BJ (cell line): ENCODE data around the gene LZTFL1. TPM values are rescaled to one million over a fixed set of nuclear protein-coding genes. Genes with fewer than 3 reads are reported as not detected.
A peak's percentile ranks its signal among the peaks of the same experiment; 100 is the strongest.

Experiments
- CTCF ChIA-PET: fragments of 350-600 bp; formaldehyde crosslinking; extraction: SDS; loops from one replicate; lab custom pipeline; 2021; ENCODE audit warnings: antibody characterized with exemption, inconsistent platforms; lab: Yijun Ruan, JAX
- POLR2A ChIA-PET: fragments of 300-600 bp; sonication (Branson Sonifier 250); formaldehyde crosslinking; extraction: SDS; loops from one replicate; lab custom pipeline; 2021; ENCODE audit warnings: antibody characterized with exemption; lab: Charles Lee
- DNase-seq: peaks from one replicate; pipeline ENCODE4 v3.0.0-alpha.2; 2011; ENCODE audit warnings: low read depth
- H3K27me3 ChIP-seq: 2 replicates; pipeline ENCODE4 v1.6.0; 2011; ENCODE audit warnings: low read length; ENCODE audit not compliant: control insufficient read depth, insufficient read depth
- H3K36me3 ChIP-seq: 2 replicates; pipeline ENCODE4 v1.5.1; 2011; ENCODE audit warnings: low read length; ENCODE audit not compliant: control insufficient read depth, insufficient read depth
- H3K4me3 ChIP-seq: 2 replicates; pipeline ENCODE4 v1.5.1; 2011; ENCODE audit warnings: low read depth, mild to moderate bottlenecking, control low read depth, low read length
- CTCF ChIP-seq: IDR thresholded peaks from 2 replicates; pipeline ENCODE4 v1.5.1; 2011; ENCODE audit warnings: low read depth, mild to moderate bottlenecking, control low read depth, inconsistent platforms, low read length, moderate library complexity; ENCODE audit not compliant: insufficient read depth
- polyA plus RNA-seq: library from polyadenylated mRNA; depleted of rRNA; stranded (reverse); fragments of >200 nt; gene quantifications from 2 replicates; pipeline ENCODE4 v1.2.3, GENCODE V29; 2011

Gene LZTFL1
- polyA plus RNA-seq, 1 experiment, result 12.9 TPM

GRCh38 chr3:45796902-45797637 lies 44.8 kb downstream of the LZTFL1 start:
- ChIA-PET CTCF (interaction anchor here (1.2 kb wide), 1 partner anchor 80 kb away, joined by 4 read pairs; no protein-coding TSS in a partner anchor), POLR2A (no interaction called here)
- DNase-seq, result no peak
- Histone ChIP-seq H3K36me3 (no peaks in the 10 kb centered on the region), H3K27me3 (peaks cover 59% of the 10 kb centered on the region), H3K4me3 (no peak overlapping the region)
- no peak for TF ChIP-seq CTCF

- Histone ChIP-seq H3K4me3 (peak within 1 kb of the TSS; percentile 12), H3K27me3 (peaks cover 61% of the 10 kb centered on the region), H3K36me3 (no peaks in the 10 kb centered on the region)
- no peak for TF ChIP-seq CTCF
- CTCF ChIA-PET, result interaction anchor here (1.2 kb wide), 1 partner anchor 79 kb away, joined by 4 read pairs; no protein-coding TSS in a partner anchor
- POLR2A ChIA-PET, result no interaction called here
- no peak for DNase-seq
Observed at GRCh38 chr3:45795882-45796765, 45.8 kb downstream of the LZTFL1 start, which contains the start of gene SLC6A20. SLC6A20 (minus strand) TSS chr3:45796536; CDS start chr3:45796419, 117 bp downstream.

- Histone ChIP-seq H3K4me3 (no peak overlapping the region), H3K36me3 (no peaks in the 10 kb centered on the region), H3K27me3 (peaks cover 58% of the 10 kb centered on the region)
- ChIA-PET CTCF (no interaction called here), POLR2A (no interaction called here)
- TF ChIP-seq CTCF, result no peak
- DNase-seq, result no peak
Observed at GRCh38 chr3:45795509-45795881, 46.4 kb downstream of the LZTFL1 start.

GRCh38 chr3:45794660-45795059 lies 47.3 kb downstream of the LZTFL1 start:
- no peak for TF ChIP-seq CTCF
- ChIA-PET POLR2A (no interaction called here), CTCF (no interaction called here)

GRCh38 chr3:45794177-45794560 lies 47.8 kb downstream of the LZTFL1 start:
- H3K4me3 ChIP-seq, result no peak overlapping the region
- peaks cover 55% of the 10 kb centered on the region for H3K27me3 ChIP-seq
- CTCF ChIA-PET, result interaction anchor here (1.2 kb wide), 1 partner anchor 11 kb away, joined by 3 read pairs; no protein-coding TSS in a partner anchor
- H3K36me3 ChIP-seq, result no peaks in the 10 kb centered on the region
- DNase-seq, result no peak
- POLR2A ChIA-PET, result no interaction called here
- no peak for TF ChIP-seq CTCF

More at GRCh38 chr3:45794660-45795059, 47.3 kb downstream of the LZTFL1 start:
- Histone ChIP-seq H3K36me3 (no peaks in the 10 kb centered on the region), H3K27me3 (peaks cover 56% of the 10 kb centered on the region), H3K4me3 (no peak overlapping the region)
- no peak for DNase-seq
